CD14-positive monocyte (primary cell): ENCODE data around the gene PREP. TPM values are rescaled to one million over a fixed set of nuclear protein-coding genes. Genes with fewer than 3 reads are reported as not detected.
A peak's percentile ranks its signal among the peaks of the same experiment; 100 is the strongest.

ENCODE experiments used
- DNase-seq, 3 donors: peaks; one replicate each; pipeline ENCODE4 v3.0.0-alpha.2; 2011 to 2022
- H2AFZ ChIP-seq: 2 replicates; pipeline ENCODE4 v1.6.0; 2012; ENCODE audit warnings: mild to moderate bottlenecking, low read depth, low read length, inconsistent platforms; ENCODE audit not compliant: insufficient read depth, poor library complexity, severe bottlenecking
- H3K27ac ChIP-seq, 2 donors: 1 replicate in 1 of 2; 2 replicates in 1 of 2; pipeline ENCODE4 v1.5.1; 2012 to 2013; ENCODE audit warnings: low read length in 2 of 2, control low read depth in 1 of 2, inconsistent platforms in 1 of 2, low read depth in 1 of 2, mild to moderate bottlenecking in 1 of 2
- H3K27me3 ChIP-seq, 2 donors: one replicate each; pipeline versions ENCODE4 v1.6.0 to v1.6.1; 2011 to 2013; ENCODE audit warnings: low read length in 2 of 2; ENCODE audit not compliant: control insufficient read depth in 2 of 2, insufficient read depth in 2 of 2
- H3K36me3 ChIP-seq, 2 donors: replicated peaks in 1 of 2; 1 replicate in 1 of 2; 2 replicates in 1 of 2; pipeline versions ENCODE4 v1.5.1 to v1.6.1; 2012 to 2013; ENCODE audit warnings: low read length in 2 of 2, control low read depth in 1 of 2, inconsistent platforms in 1 of 2, mild to moderate bottlenecking in 1 of 2; ENCODE audit not compliant: insufficient read depth in 2 of 2, control insufficient read depth in 1 of 2
- H3K4me1 ChIP-seq, 2 donors: 1 replicate in 1 of 2; 2 replicates in 1 of 2; pipeline versions ENCODE4 v1.5.1 to v1.6.1; 2012 to 2013; ENCODE audit warnings: low read length in 2 of 2, control low read depth in 1 of 2, inconsistent platforms in 1 of 2, mild to moderate bottlenecking in 1 of 2, moderate library complexity in 1 of 2; ENCODE audit not compliant: insufficient read depth in 2 of 2, control insufficient read depth in 1 of 2
- H3K4me2 ChIP-seq: replicated peaks from 2 replicates; pipeline ENCODE3; 2012; ENCODE audit warnings: low read length, moderate library complexity, mild to moderate bottlenecking; ENCODE audit not compliant: poor library complexity, severe bottlenecking; ENCODE audit errors: extremely low read depth
- H3K4me3 ChIP-seq, 3 experiments: fragments of 200-600 bp in 1 of 3; sonication (generic) in 1 of 3; replicated peaks in 1 of 3; 1 replicate in 2 of 3; 2 replicates in 1 of 3; pipeline ENCODE4 v1.5.1; 2011 to 2013; ENCODE audit warnings: low read length in 3 of 3, mild to moderate bottlenecking in 3 of 3, control low read depth in 2 of 3, low read depth in 2 of 3, inconsistent platforms in 1 of 3, moderate library complexity in 1 of 3
- H3K79me2 ChIP-seq: 2 replicates; pipeline ENCODE4 v1.6.0; 2012; ENCODE audit warnings: mild to moderate bottlenecking, control low read depth, inconsistent platforms, low read length, moderate library complexity; ENCODE audit not compliant: insufficient read depth
- H3K9ac ChIP-seq: 2 replicates; pipeline ENCODE4 v1.6.0; 2017; ENCODE audit warnings: low read length, mild to moderate bottlenecking; ENCODE audit not compliant: insufficient read depth, poor library complexity, severe bottlenecking
- H3K9me3 ChIP-seq, 2 donors: replicated peaks in 1 of 2; 1 replicate in 1 of 2; 2 replicates in 1 of 2; pipeline versions ENCODE4 v1.5.1 to v1.6.1; 2012 to 2013; ENCODE audit warnings: low read length in 2 of 2, control low read depth in 1 of 2; ENCODE audit not compliant: control insufficient read depth in 1 of 2, insufficient read depth in 1 of 2
- H4K20me1 ChIP-seq: 2 replicates; pipeline ENCODE4 v1.6.0; 2012; ENCODE audit warnings: mild to moderate bottlenecking, low read length, control low read depth, moderate library complexity; ENCODE audit not compliant: insufficient read depth
- H3K27ac Mint-ChIP-seq, 7 donors: one replicate each; pipeline ENCODE4 v1.8.0; 2020; ENCODE audit warnings: mild to moderate bottlenecking in 7 of 7, mixed read lengths in 7 of 7, moderate library complexity in 6 of 7, inconsistent platforms in 2 of 7
- H3K27me3 Mint-ChIP-seq, 3 donors: one replicate each; pipeline ENCODE4 v1.8.0; 2021 to 2022; ENCODE audit warnings: low read depth in 3 of 3, mild to moderate bottlenecking in 3 of 3, mixed read lengths in 3 of 3, moderate library complexity in 3 of 3, inconsistent platforms in 1 of 3
- H3K36me3 Mint-ChIP-seq, 2 donors: one replicate each; pipeline ENCODE4 v1.8.0; 2020; ENCODE audit warnings: mixed read lengths in 2 of 2, inconsistent platforms in 1 of 2, mild to moderate bottlenecking in 1 of 2
- H3K4me1 Mint-ChIP-seq: one replicate; pipeline ENCODE4 v1.8.0; 2020; ENCODE audit warnings: mild to moderate bottlenecking, mixed read lengths
- H3K4me3 Mint-ChIP-seq, 2 donors: one replicate each; pipeline ENCODE4 v1.8.0; 2020; ENCODE audit warnings: mild to moderate bottlenecking in 2 of 2, mixed read lengths in 2 of 2, moderate library complexity in 1 of 2
- H3K9me3 Mint-ChIP-seq, 7 donors: one replicate each; pipeline ENCODE4 v1.8.0; 2020 to 2022; ENCODE audit warnings: mixed read lengths in 7 of 7, mild to moderate bottlenecking in 6 of 7, moderate library complexity in 6 of 7, inconsistent platforms in 2 of 7
- CTCF ChIP-seq: fragments of 200-600 bp; IDR thresholded peaks from one replicate; pipeline ENCODE4 v1.8.0; 2022; ENCODE audit warnings: antibody characterized with exemption, mild to moderate bottlenecking
- WGBS: methylation state at CpG from one replicate; pipeline ENCODE4 v1.1.5; 2013; ENCODE audit warnings: missing lambda C conversion rate; ENCODE audit not compliant: insufficient coverage; 5-methylcytosine and 5-hydroxymethylcytosine counted together
- intact Hi-C, 2 donors: fragments of 100-400 bp; cut with micrococcal nuclease; formaldehyde crosslinking; loops; one replicate each; pipeline versions ENCODE4 v1.15.0 to v1.15.1; 2023
- polyA plus RNA-seq, 3 donors: library from polyadenylated mRNA; depleted of rRNA in 1 of 3; unstranded in 2 of 3; stranded (reverse) in 1 of 3; fragments of 300-500 nt in 2 of 3; fragments of >200 nt in 1 of 3; fragmentation: Illumina TruSeq in 2 of 3; gene quantifications; 1 replicate in 2 of 3; 2 replicates in 1 of 3; pipeline ENCODE4 v1.2.3, GENCODE V29; 2012 to 2021

The PREP gene
- polyA plus RNA-seq, 3 donors = 21.4 to 40.8 (median 30.7) TPM

- H3K27ac Mint-ChIP-seq = no peak overlapping the region
- H4K20me1 ChIP-seq = no peaks in the 10 kb centered on the region
- H3K4me2 ChIP-seq = no peak overlapping the region
- TF ChIP-seq CTCF = no peak
- no peak overlapping the region for H3K4me3 ChIP-seq
- no peak overlapping the region for H3K4me3 Mint-ChIP-seq
- no peaks in the 10 kb centered on the region for H3K27me3 ChIP-seq
- peaks cover 56 to 94% of the 10 kb centered on the region in 2 donors for H3K36me3 ChIP-seq
- H3K27ac ChIP-seq = no peak overlapping the region
- peaks cover 5% of the 10 kb centered on the region in 2 donors for H3K9me3 ChIP-seq
- peaks cover 66 to 76% of the 10 kb centered on the region in 2 donors for H3K36me3 Mint-ChIP-seq
- H3K4me1 ChIP-seq = no peaks in the 10 kb centered on the region
- no peaks in the 10 kb centered on the region for H3K79me2 ChIP-seq
- H2AFZ ChIP-seq = no peak overlapping the region
- H3K9ac ChIP-seq = no peak overlapping the region
- no peaks in the 10 kb centered on the region for H3K27me3 Mint-ChIP-seq
- intact Hi-C loops = no loop called here
- H3K4me1 Mint-ChIP-seq = no peaks in the 10 kb centered on the region
- WGBS = 100% methylated on average over 2 of the region's 4 CpGs
- no peak for DNase-seq
- H3K9me3 Mint-ChIP-seq = peaks cover 0 to 8% (median 1%) of the 10 kb centered on the region in 7 donors
These were observed 50.8 kb downstream of the PREP start for GRCh38 chr6:105352037-105352617.

GRCh38 chr6:105348897-105349296 is 54.0 kb downstream of the PREP start:
- no peak for DNase-seq
- no peaks in the 10 kb centered on the region for H3K27me3 ChIP-seq
- no peak overlapping the region for H3K4me2 ChIP-seq
- peaks cover 49 to 91% of the 10 kb centered on the region in 2 donors for H3K36me3 ChIP-seq
- Mint-ChIP-seq H3K4me3 (no peak overlapping the region), H3K27me3 (no peaks in the 10 kb centered on the region), H3K27ac (peak overlapping the region in 1 of 7 donors; percentile 6), H3K36me3 (peaks cover 68 to 76% of the 10 kb centered on the region in 2 donors), H3K9me3 (peaks cover 3 to 7% (median 5%) of the 10 kb centered on the region in 7 donors), H3K4me1 (no peaks in the 10 kb centered on the region)
- no peak overlapping the region for H2AFZ ChIP-seq
- TF ChIP-seq CTCF = no peak
- no peaks in the 10 kb centered on the region for H4K20me1 ChIP-seq
- H3K9me3 ChIP-seq = no peaks in the 10 kb centered on the region
- H3K9ac ChIP-seq = no peak overlapping the region
- H3K4me1 ChIP-seq = no peaks in the 10 kb centered on the region
- no peak overlapping the region for H3K27ac ChIP-seq
- H3K79me2 ChIP-seq = no peaks in the 10 kb centered on the region
- intact Hi-C loops = no loop called here
- H3K4me3 ChIP-seq = no peak overlapping the region
- WGBS = no CpG with 5 or more reads among the region's 1 CpG
